Stomach (tissue), 9 donors: ENCODE data around the gene P2RX1. TPM values are rescaled to one million over a fixed set of nuclear protein-coding genes. Genes with fewer than 3 reads are reported as not detected.

Experiments
- DNase-seq, 2 donors: peaks; one replicate each; pipeline versions ENCODE4 v3.0.0 to v3.0.0-alpha.2; 2013 to 2019
- H3K27ac ChIP-seq, 5 donors: fragments of 200-600 bp in 4 of 5; sonication (generic) in 4 of 5; one replicate each; pipeline ENCODE4 v1.5.1; 2013 to 2019; ENCODE audit warnings: mild to moderate bottlenecking in 1 of 5, moderate library complexity in 1 of 5
- H3K27me3 ChIP-seq, 3 donors: fragments of 200-600 bp; sonication (generic); one replicate each; pipeline ENCODE4 v1.5.1; 2017 to 2019; ENCODE audit warnings: mixed run types in 1 of 3
- H3K36me3 ChIP-seq, 4 donors: fragments of 200-600 bp; sonication (generic); 1 replicate in 3 of 4; 2 replicates in 1 of 4; pipeline ENCODE4 v1.5.1; 2016 to 2019
- H3K4me1 ChIP-seq, 4 donors: fragments of 200-600 bp; sonication (generic); one replicate each; pipeline ENCODE4 v1.5.1; 2016 to 2019
- H3K4me3 ChIP-seq, 4 donors: fragments of 200-600 bp; sonication (generic) in 3 of 4; one replicate each; pipeline ENCODE4 v1.5.1; 2016 to 2019; ENCODE audit warnings: mild to moderate bottlenecking in 1 of 4
- H3K9me3 ChIP-seq, 4 donors: fragments of 200-600 bp; sonication (generic); one replicate each; pipeline ENCODE4 v1.5.1; 2016 to 2019
- CTCF ChIP-seq, 7 experiments: fragments of 450-650 bp in 4 of 7; fragments of 200-600 bp in 3 of 7; sonication (generic) in 3 of 7; IDR thresholded peaks; one replicate each; pipeline ENCODE4 v1.5.1; 2016 to 2019; ENCODE audit warnings: antibody characterized with exemption in 7 of 7, control low read depth in 2 of 7, mild to moderate bottlenecking in 1 of 7
- EP300 ChIP-seq: sonication (generic); formaldehyde crosslinking; IDR thresholded peaks from one replicate; pipeline ENCODE4 v1.6.1; 2017; ENCODE audit warnings: antibody characterized with exemption
- POLR2A ChIP-seq, 4 donors: fragments of 450-650 bp; IDR thresholded peaks; one replicate each; pipeline ENCODE4 v1.6.1; 2016; ENCODE audit warnings: antibody characterized with exemption in 4 of 4, control low read depth in 2 of 4, mild to moderate bottlenecking in 1 of 4, moderate library complexity in 1 of 4
- POLR2AphosphoS5 ChIP-seq, 3 donors: sonication (generic); formaldehyde crosslinking; IDR thresholded peaks; one replicate each; pipeline ENCODE4 v1.6.1; 2016; ENCODE audit warnings: antibody characterized with exemption in 3 of 3
- WGBS, 5 donors: extraction: QIAGEN DNeasy Blood & Tissue Kit in 3 of 5; methylation state at CpG; one replicate each; pipeline versions ENCODE4 v1.1.5 to v1.1.7; 2013 to 2018; 5-methylcytosine and 5-hydroxymethylcytosine counted together
- intact Hi-C: fragments of 100-400 bp; cut with DNase I; formaldehyde crosslinking; loops from one replicate; pipeline ENCODE4 v1.15.1; 2023; ENCODE audit warnings: low total_unique reads
- polyA plus RNA-seq, 3 donors: library from polyadenylated mRNA; stranded (reverse); fragments of 200-250 nt; gene quantifications; one replicate each; pipeline ENCODE4 v1.2.3, GENCODE V29; 2013
- total RNA-seq, 5 donors: library from RNA; depleted of rRNA; stranded (reverse); fragments of >200 nt; gene quantifications; one replicate each; pipeline versions ENCODE4 v1.1.0 to v1.2.3, GENCODE V29; 2014 to 2016
- donor health status: healthy with polysubstance abuse.
- donor health status: Bipolar disorder and iron deficiency.
- donor health status: healthy.

P2RX1 gene
- total and polyA plus RNA-seq, 8 donors, result 0.75 to 13.4 (median 3.0) TPM

- TF ChIP-seq POLR2AphosphoS5 (IDR thresholded peaks at IDR 0.05), result no peak
- no peak for TF ChIP-seq EP300
- TF ChIP-seq CTCF (IDR thresholded peaks at IDR 0.05), result no peak
- TF ChIP-seq POLR2A (IDR thresholded peaks at IDR 0.05), result no peak
- no peak overlapping the region for H3K27ac ChIP-seq
- H3K9me3 ChIP-seq, result no peaks in the 10 kb centered on the region
- H3K36me3 ChIP-seq, result peaks cover 0 to 52% (median 30%) of the 10 kb centered on the region in 4 donors
- DNase-seq, result no peak
- H3K4me3 ChIP-seq, result no peak overlapping the region
- H3K4me1 ChIP-seq, result peaks cover 2 to 25% (median 5%) of the 10 kb centered on the region in 4 donors
- intact Hi-C loops, result no loop called here
- 81 to 95% (median 93%) methylated on average over 7 to 10 of the region's 10 CpGs for WGBS, 5 donors
- no peaks in the 10 kb centered on the region for H3K27me3 ChIP-seq
Observed at GRCh38 chr17:3954086-3954485, 37.8 kb upstream of the P2RX1 start.

GRCh38 chr17:3953542-3953941 lies 37.3 kb upstream of the P2RX1 start:
- no peaks in the 10 kb centered on the region for H3K9me3 ChIP-seq
- H3K36me3 ChIP-seq, result peaks cover 0 to 56% (median 34%) of the 10 kb centered on the region in 4 donors
- H3K4me1 ChIP-seq, result peaks cover 0 to 22% (median 2%) of the 10 kb centered on the region in 4 donors
- no peak for TF ChIP-seq POLR2AphosphoS5 (IDR thresholded peaks at IDR 0.05)
- no peak for TF ChIP-seq CTCF (IDR thresholded peaks at IDR 0.05)
- no peak for TF ChIP-seq POLR2A (IDR thresholded peaks at IDR 0.05)
- TF ChIP-seq EP300, result no peak
- no peak overlapping the region for H3K4me3 ChIP-seq
- WGBS, 5 donors, result 85 to 94% (median 93%) methylated on average over 6 to 14 of the region's 14 CpGs
- H3K27me3 ChIP-seq, result no peaks in the 10 kb centered on the region
- H3K27ac ChIP-seq, result no peak overlapping the region
- DNase-seq, result no peak
- intact Hi-C loops, result no loop called here

GRCh38 chr17:3952186-3952585 lies 35.9 kb upstream of the P2RX1 start:
- TF ChIP-seq CTCF (IDR thresholded peaks at IDR 0.05) (no peak), EP300 (no peak), POLR2A (IDR thresholded peaks at IDR 0.05) (no peak), POLR2AphosphoS5 (IDR thresholded peaks at IDR 0.05) (no peak)
- peaks cover 9 to 62% (median 43%) of the 10 kb centered on the region in 4 donors for H3K36me3 ChIP-seq
- intact Hi-C loops, result no loop called here
- no peaks in the 10 kb centered on the region for H3K9me3 ChIP-seq
- no peak overlapping the region for H3K27ac ChIP-seq
- peaks cover 0 to 10% (median 2%) of the 10 kb centered on the region in 4 donors for H3K4me1 ChIP-seq
- no peaks in the 10 kb centered on the region for H3K27me3 ChIP-seq
- no peak overlapping the region for H3K4me3 ChIP-seq
- 91 to 98% (median 96%) methylated on average over 9 to 14 of the region's 14 CpGs for WGBS, 5 donors
- DNase-seq, result no peak

GRCh38 chr17:3951420-3951819 lies 35.2 kb upstream of the P2RX1 start:
- no peaks in the 10 kb centered on the region for H3K9me3 ChIP-seq
- intact Hi-C loops, result no loop called here
- H3K27ac ChIP-seq, result no peak overlapping the region
- H3K4me1 ChIP-seq, result peaks cover 0 to 6% (median 2%) of the 10 kb centered on the region in 4 donors
- peaks cover 14 to 70% (median 51%) of the 10 kb centered on the region in 4 donors for H3K36me3 ChIP-seq
- 86 to 95% (median 91%) methylated on average over 13 to 16 of the region's 16 CpGs for WGBS, 5 donors
- TF ChIP-seq CTCF (IDR thresholded peaks at IDR 0.05) (no peak), POLR2A (IDR thresholded peaks at IDR 0.05) (no peak), EP300 (no peak), POLR2AphosphoS5 (IDR thresholded peaks at IDR 0.05) (no peak)
- no peak overlapping the region for H3K4me3 ChIP-seq
- H3K27me3 ChIP-seq, result no peaks in the 10 kb centered on the region
- DNase-seq, result no peak
